Nephron progenitor cell (in vitro differentiated cells): Measurements from ENCODE around the gene RABGGTB.
A peak's percentile ranks its signal among the peaks of the same experiment; 100 is the strongest.
"Not testable (repeated sequence)": the region's sequence is repeated elsewhere in the genome, so short reads cannot be mapped to it uniquely, and the experiment has no call there.

Experiments used
- DNase-seq: peaks from one replicate; pipeline ENCODE4 v3.0.0; 2021
- H3K27ac Mint-ChIP-seq: 2 replicates; pipeline ENCODE4 v1.8.0; 2021; ENCODE audit warnings: mild to moderate bottlenecking, moderate library complexity, mixed read lengths
- H3K27me3 Mint-ChIP-seq: 2 replicates; pipeline ENCODE4 v1.8.0; 2021; ENCODE audit warnings: mild to moderate bottlenecking, low read depth, mixed read lengths; ENCODE audit not compliant: poor library complexity
- H3K36me3 Mint-ChIP-seq: 2 replicates; pipeline ENCODE4 v1.8.0; 2021; ENCODE audit warnings: low read depth, mixed read lengths
- H3K4me1 Mint-ChIP-seq: 2 replicates; pipeline ENCODE4 v1.8.0; 2021; ENCODE audit warnings: mixed read lengths
- H3K4me3 Mint-ChIP-seq: 2 replicates; pipeline ENCODE4 v1.8.0; 2021; ENCODE audit warnings: mild to moderate bottlenecking, moderate library complexity, mixed read lengths
- H3K9me3 Mint-ChIP-seq: 2 replicates; pipeline ENCODE4 v1.8.0; 2021; ENCODE audit warnings: mild to moderate bottlenecking, moderate library complexity, mixed read lengths
- CTCF ChIP-seq: fragments of 200-600 bp; sonication (generic); IDR thresholded peaks from 2 replicates; pipeline ENCODE4 v1.5.0; 2021; ENCODE audit warnings: antibody characterized with exemption

The RABGGTB gene

GRCh38 chr1:75765697-75766355 lies 20.2 kb upstream of the RABGGTB start:
- no peak overlapping the region for H3K27ac Mint-ChIP-seq
- H3K4me1 Mint-ChIP-seq = no peaks in the 10 kb centered on the region
- H3K9me3 Mint-ChIP-seq = no peaks in the 10 kb centered on the region

DNA sequence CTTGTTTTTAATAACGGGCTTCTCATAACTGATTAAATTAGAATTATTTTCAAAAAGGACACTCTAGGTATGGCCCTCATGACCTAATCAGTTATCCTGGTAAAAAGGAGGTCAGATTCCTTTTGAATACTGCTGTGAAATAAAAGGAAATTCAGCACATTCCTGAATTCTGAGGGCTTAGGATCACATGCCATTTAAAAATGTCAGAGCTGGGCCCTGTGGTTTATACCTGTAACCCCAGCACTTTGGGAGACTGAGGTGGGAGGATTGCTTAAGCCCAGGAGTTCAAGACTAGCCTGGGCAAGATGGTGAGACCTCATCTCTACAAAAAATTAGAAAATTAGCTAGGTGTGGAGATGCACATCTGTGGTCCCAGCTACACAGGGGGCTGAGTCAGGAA lies 18.0 kb upstream of the RABGGTB start:
- TF ChIP-seq CTCF = no peak
- Mint-ChIP-seq H3K9me3 (no peaks in the 10 kb centered on the region), H3K4me1 (no peaks in the 10 kb centered on the region), H3K4me3 (no peak overlapping the region), H3K27ac (no peak overlapping the region), H3K36me3 (peaks cover 8% of the 10 kb centered on the region), H3K27me3 (peaks cover 7% of the 10 kb centered on the region)
- no peak for DNase-seq

More at GRCh38 chr1:75765697-75766355, 20.2 kb upstream of the RABGGTB start:
- TF ChIP-seq CTCF = no peak
- DNase-seq = no peak
- Mint-ChIP-seq H3K4me3 (no peak overlapping the region), H3K27me3 (peaks cover 3% of the 10 kb centered on the region), H3K36me3 (peaks cover 19% of the 10 kb centered on the region)

DNA sequence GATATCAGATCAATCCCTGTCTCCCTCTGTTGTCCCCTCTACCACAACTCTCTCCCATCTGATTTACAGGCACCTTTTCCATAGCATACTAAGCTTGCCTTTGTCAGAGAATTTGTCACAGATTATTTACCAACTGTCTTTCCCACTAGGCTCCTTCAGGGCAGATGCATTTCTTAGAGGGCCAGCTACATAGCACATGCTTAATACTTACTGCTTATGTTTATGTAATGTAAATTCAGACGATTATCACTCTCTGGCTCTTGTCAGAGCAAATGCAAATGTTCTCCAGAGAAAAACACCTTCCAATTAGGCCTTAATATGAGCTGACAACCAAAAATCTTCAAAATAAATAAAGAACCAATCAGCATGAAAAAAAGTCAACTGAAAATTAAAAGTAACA lies 15.3 kb upstream of the RABGGTB start:
- H3K36me3 Mint-ChIP-seq = no peaks in the 10 kb centered on the region
- peak overlapping the region; percentile 67 for H3K27ac Mint-ChIP-seq
- no peak overlapping the region for H3K4me3 Mint-ChIP-seq
- no peaks in the 10 kb centered on the region for H3K4me1 Mint-ChIP-seq
- H3K27me3 Mint-ChIP-seq = peaks cover 3% of the 10 kb centered on the region
- DNase-seq = no peak
- TF ChIP-seq CTCF = no peak
- H3K9me3 Mint-ChIP-seq = peaks cover 5% of the 10 kb centered on the region

GRCh38 chr1:75771978-75772377 lies 14.1 kb upstream of the RABGGTB start:
- TF ChIP-seq CTCF = no peak
- Mint-ChIP-seq H3K4me3 (no peak overlapping the region), H3K4me1 (no peaks in the 10 kb centered on the region), H3K9me3 (peaks cover 17% of the 10 kb centered on the region), H3K36me3 (no peaks in the 10 kb centered on the region), H3K27ac (no peak overlapping the region), H3K27me3 (peaks cover 3% of the 10 kb centered on the region)
- DNase-seq = no peak

DNA sequence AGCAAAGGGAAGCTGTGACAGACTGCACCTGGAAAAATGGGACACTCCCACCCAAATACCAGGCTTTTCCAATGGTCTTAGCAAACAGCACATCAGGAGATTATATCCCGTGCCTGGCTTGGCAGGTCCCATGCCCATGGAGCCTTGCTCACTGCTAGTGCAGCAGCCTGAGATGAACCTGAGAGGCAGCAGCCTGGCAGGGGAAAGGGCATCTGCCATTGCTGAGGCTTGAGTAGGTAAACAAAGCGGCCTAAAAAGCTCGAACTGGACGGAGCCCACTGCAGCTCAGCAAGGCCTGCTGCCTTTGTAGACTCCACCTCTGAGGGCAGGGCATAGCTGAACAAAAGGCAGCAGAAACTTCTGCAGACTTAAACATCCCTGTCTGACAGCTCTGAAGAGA lies 8.2 kb upstream of the RABGGTB start:
- H3K27ac Mint-ChIP-seq, H3K4me3 Mint-ChIP-seq, H3K27me3 Mint-ChIP-seq, H3K4me1 Mint-ChIP-seq, H3K36me3 Mint-ChIP-seq, DNase-seq: not testable (repeated sequence)
- peaks cover 54% of the 10 kb centered on the region for H3K9me3 Mint-ChIP-seq

DNA sequence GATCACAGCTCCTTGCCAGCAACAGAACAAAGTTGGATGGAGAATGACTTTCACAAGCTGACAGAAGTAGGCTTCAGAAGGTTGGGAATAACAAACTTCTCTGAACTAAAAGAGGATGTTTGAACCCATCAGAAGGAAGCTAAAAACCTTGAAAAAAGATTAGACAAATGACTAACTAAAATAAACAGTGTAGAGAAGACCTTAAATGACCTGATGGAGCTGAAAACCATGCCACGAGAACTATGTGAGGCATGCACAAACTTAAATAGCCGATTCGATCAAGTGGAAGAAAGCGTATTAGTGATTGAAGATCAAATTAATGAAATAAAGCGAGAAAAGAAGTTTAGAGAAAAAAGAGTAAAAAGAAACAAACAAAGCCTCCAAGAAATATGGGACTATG lies 7.4 kb upstream of the RABGGTB start:
- peaks cover 58% of the 10 kb centered on the region for H3K9me3 Mint-ChIP-seq
- not testable (repeated sequence) for H3K27ac Mint-ChIP-seq, H3K27me3 Mint-ChIP-seq, H3K4me3 Mint-ChIP-seq, H3K36me3 Mint-ChIP-seq, DNase-seq, H3K4me1 Mint-ChIP-seq

DNA sequence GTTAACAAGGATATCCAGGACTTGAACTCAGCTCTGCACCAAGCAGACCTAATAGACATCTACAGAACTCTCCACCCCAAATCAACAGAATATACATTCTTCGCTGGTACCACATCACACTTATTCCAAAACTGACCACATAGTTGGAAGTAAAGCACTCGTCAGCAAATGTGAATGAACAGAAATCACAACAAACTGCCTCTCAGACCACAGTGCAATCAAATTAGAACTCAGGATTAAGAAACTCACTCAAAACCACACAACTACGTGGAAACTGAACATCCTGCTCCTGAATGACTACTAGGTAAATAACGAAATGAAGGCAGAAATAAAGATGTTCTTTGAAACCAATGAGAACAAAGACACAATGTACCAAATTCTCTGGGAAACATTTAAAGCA lies 5.9 kb upstream of the RABGGTB start:
- not testable (repeated sequence) for DNase-seq, H3K36me3 Mint-ChIP-seq, H3K4me1 Mint-ChIP-seq, H3K4me3 Mint-ChIP-seq, H3K27ac Mint-ChIP-seq, H3K27me3 Mint-ChIP-seq
- H3K9me3 Mint-ChIP-seq = peaks cover 64% of the 10 kb centered on the region

GRCh38 chr1:75783920-75784319 lies 2.1 kb upstream of the RABGGTB start:
- H3K27ac Mint-ChIP-seq, DNase-seq, H3K4me3 Mint-ChIP-seq, H3K27me3 Mint-ChIP-seq, H3K36me3 Mint-ChIP-seq: not testable (repeated sequence)
- H3K4me1 Mint-ChIP-seq = peaks cover 33% of the 10 kb centered on the region
- peaks cover 35% of the 10 kb centered on the region for H3K9me3 Mint-ChIP-seq
